ENCODE results near the gene MIF. TPM values are rescaled to one million over a fixed set of nuclear protein-coding genes. Genes with fewer than 3 reads are reported as not detected.

Gene MIF
- total and polyA plus RNA-seq, 2 donors = 363 to 400 TPM

GRCh38 chr22:23888615-23889401 lies 5.4 kb upstream of the MIF start:
- Histone ChIP-seq H3K4me3 (ENCODE audit: low read length in 2 of 2) (no peak overlapping the region), H3K9me3 (ENCODE audit: control insufficient read depth in 2 of 2, insufficient read depth in 1 of 2, low read length in 1 of 2) (no peaks in the 10 kb centered on the region), H3K4me1 (ENCODE audit: control insufficient read depth in 2 of 2, insufficient read depth in 2 of 2, low read length in 2 of 2) (peaks cover 6 to 8% of the 10 kb centered on the region in 2 donors), H3K27me3 (ENCODE audit: control insufficient read depth in 2 of 2, insufficient read depth in 1 of 2, low read length in 1 of 2) (no peaks in the 10 kb centered on the region), H3K27ac (ENCODE audit: low read depth in 1 of 2, low read length in 1 of 2) (no peak overlapping the region), H3K36me3 (ENCODE audit: control insufficient read depth in 2 of 2, insufficient read depth in 2 of 2, low read length in 1 of 2) (no peaks in the 10 kb centered on the region)
- DNase-seq (ENCODE audit: low read depth in 6 of 9, low spot score in 9 of 9) = no peak
- WGBS = 97% methylated on average over 11 of the region's 11 CpGs

DNA sequence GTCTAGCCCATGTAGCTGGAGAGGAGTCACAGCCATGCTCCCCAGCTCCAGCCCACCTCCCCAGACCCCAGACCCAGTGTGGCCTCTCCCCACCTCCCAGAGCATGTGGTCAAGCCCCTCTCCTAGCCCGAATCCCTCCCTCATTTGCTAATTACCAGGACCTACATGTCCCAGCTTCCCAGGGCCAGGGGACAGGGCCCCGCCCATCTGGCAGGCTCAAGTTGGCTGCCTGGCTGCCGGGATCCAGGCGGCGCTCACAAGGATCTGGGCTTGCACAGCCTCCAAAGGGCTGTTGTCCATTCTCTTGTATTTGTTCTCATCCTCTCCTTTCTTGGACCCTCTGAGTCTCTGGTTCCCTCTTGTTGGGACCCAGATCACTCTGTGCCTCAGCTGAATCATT lies 4.6 kb upstream of the MIF start:
- 96% methylated on average over 5 of the region's 5 CpGs for WGBS
- Histone ChIP-seq H3K4me3 (ENCODE audit: low read length in 2 of 2) (no peak overlapping the region), H3K27ac (ENCODE audit: low read depth in 1 of 2, low read length in 1 of 2) (no peak overlapping the region), H3K9me3 (ENCODE audit: control insufficient read depth in 2 of 2, insufficient read depth in 1 of 2, low read length in 1 of 2) (no peaks in the 10 kb centered on the region), H3K4me1 (ENCODE audit: control insufficient read depth in 2 of 2, insufficient read depth in 2 of 2, low read length in 2 of 2) (peaks cover 6 to 9% of the 10 kb centered on the region in 2 donors), H3K36me3 (ENCODE audit: control insufficient read depth in 2 of 2, insufficient read depth in 2 of 2, low read length in 1 of 2) (no peaks in the 10 kb centered on the region), H3K27me3 (ENCODE audit: control insufficient read depth in 2 of 2, insufficient read depth in 1 of 2, low read length in 1 of 2) (no peaks in the 10 kb centered on the region)
- no peak for DNase-seq (ENCODE audit: low read depth in 6 of 9, low spot score in 9 of 9)

DNA sequence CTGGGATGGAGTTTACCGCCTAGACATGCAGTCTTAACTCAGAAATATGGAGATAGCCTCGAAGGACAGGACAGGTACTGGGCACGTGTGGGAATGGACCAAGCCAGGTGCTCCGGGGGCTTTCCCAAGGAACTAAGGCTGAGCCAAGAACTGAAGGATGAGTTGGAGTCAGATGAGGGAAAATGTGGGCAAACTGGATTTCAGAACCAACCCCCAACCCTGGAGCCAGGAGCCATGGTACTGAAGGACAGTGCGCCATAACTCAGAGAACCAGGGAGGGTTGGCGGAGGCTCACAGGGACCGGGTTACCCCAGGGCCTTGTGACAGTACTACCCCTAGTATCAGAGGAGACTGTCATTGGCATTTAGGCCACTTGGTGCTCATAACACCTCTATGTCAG lies 2.5 kb upstream of the MIF start:
- WGBS = 91% methylated on average over 7 of the region's 7 CpGs
- H3K9me3 ChIP-seq (ENCODE audit: control insufficient read depth in 2 of 2, insufficient read depth in 1 of 2, low read length in 1 of 2) = no peaks in the 10 kb centered on the region

GRCh38 chr22:23892130-23892529 lies 2.1 kb upstream of the MIF start:
- WGBS = 95% methylated on average over 2 of the region's 2 CpGs
- no peak overlapping the region for H3K4me3 ChIP-seq (ENCODE audit: low read length in 2 of 2)
- H3K27me3 ChIP-seq (ENCODE audit: control insufficient read depth in 2 of 2, insufficient read depth in 1 of 2, low read length in 1 of 2) = no peaks in the 10 kb centered on the region
- DNase-seq (ENCODE audit: low read depth in 6 of 9, low spot score in 9 of 9) = no peak
- no peaks in the 10 kb centered on the region for H3K9me3 ChIP-seq (ENCODE audit: control insufficient read depth in 2 of 2, insufficient read depth in 1 of 2, low read length in 1 of 2)
- peaks cover 16 to 17% of the 10 kb centered on the region in 2 donors for H3K36me3 ChIP-seq (ENCODE audit: control insufficient read depth in 2 of 2, insufficient read depth in 2 of 2, low read length in 1 of 2)
- H3K27ac ChIP-seq (ENCODE audit: low read depth in 1 of 2, low read length in 1 of 2) = no peak overlapping the region
- peaks cover 10 to 21% of the 10 kb centered on the region in 2 donors for H3K4me1 ChIP-seq (ENCODE audit: control insufficient read depth in 2 of 2, insufficient read depth in 2 of 2, low read length in 2 of 2)

More for the DNA sequence above, 2.5 kb upstream of the MIF start:
- Histone ChIP-seq H3K36me3 (ENCODE audit: control insufficient read depth in 2 of 2, insufficient read depth in 2 of 2, low read length in 1 of 2) (peaks cover 12 to 13% of the 10 kb centered on the region in 2 donors), H3K27ac (ENCODE audit: low read depth in 1 of 2, low read length in 1 of 2) (no peak overlapping the region), H3K27me3 (ENCODE audit: control insufficient read depth in 2 of 2, insufficient read depth in 1 of 2, low read length in 1 of 2) (no peaks in the 10 kb centered on the region), H3K4me1 (ENCODE audit: control insufficient read depth in 2 of 2, insufficient read depth in 2 of 2, low read length in 2 of 2) (peaks cover 10 to 21% of the 10 kb centered on the region in 2 donors), H3K4me3 (ENCODE audit: low read length in 2 of 2) (no peak overlapping the region)
- DNase-seq (ENCODE audit: low read depth in 6 of 9, low spot score in 9 of 9) = no peak

- 98% methylated on average over 4 of the region's 4 CpGs for WGBS
- no peaks in the 10 kb centered on the region for H3K27me3 ChIP-seq (ENCODE audit: control insufficient read depth in 2 of 2, insufficient read depth in 1 of 2, low read length in 1 of 2)
- no peaks in the 10 kb centered on the region for H3K9me3 ChIP-seq (ENCODE audit: control insufficient read depth in 2 of 2, insufficient read depth in 1 of 2, low read length in 1 of 2)
- no peak for DNase-seq (ENCODE audit: low read depth in 6 of 9, low spot score in 9 of 9)
- no peak overlapping the region for H3K4me3 ChIP-seq (ENCODE audit: low read length in 2 of 2)
- peaks cover 10 to 21% of the 10 kb centered on the region in 2 donors for H3K4me1 ChIP-seq (ENCODE audit: control insufficient read depth in 2 of 2, insufficient read depth in 2 of 2, low read length in 2 of 2)
- H3K27ac ChIP-seq (ENCODE audit: low read depth in 1 of 2, low read length in 1 of 2) = no peak overlapping the region
- H3K36me3 ChIP-seq (ENCODE audit: control insufficient read depth in 2 of 2, insufficient read depth in 2 of 2, low read length in 1 of 2) = peaks cover 18 to 23% of the 10 kb centered on the region in 2 donors
Measured at GRCh38 chr22:23892706-23893105, 1.5 kb upstream of the MIF start.

- Histone ChIP-seq H3K4me3 (ENCODE audit: low read length in 2 of 2) (peak overlapping the region; percentile 71 to 82), H3K4me1 (ENCODE audit: control insufficient read depth in 2 of 2, insufficient read depth in 2 of 2, low read length in 2 of 2) (peaks cover 10 to 21% of the 10 kb centered on the region in 2 donors), H3K9me3 (ENCODE audit: control insufficient read depth in 2 of 2, insufficient read depth in 1 of 2, low read length in 1 of 2) (no peaks in the 10 kb centered on the region), H3K27me3 (ENCODE audit: control insufficient read depth in 2 of 2, insufficient read depth in 1 of 2, low read length in 1 of 2) (no peaks in the 10 kb centered on the region), H3K36me3 (ENCODE audit: control insufficient read depth in 2 of 2, insufficient read depth in 2 of 2, low read length in 1 of 2) (peaks cover 21 to 26% of the 10 kb centered on the region in 2 donors), H3K27ac (ENCODE audit: low read depth in 1 of 2, low read length in 1 of 2) (peak overlapping the region; percentile 97 to 98)
- WGBS = 35% methylated on average over 11 of the region's 11 CpGs
- peak in 1 of 9 donors; percentile 11 for DNase-seq (ENCODE audit: low read depth in 6 of 9, low spot score in 9 of 9)
Measured at GRCh38 chr22:23893121-23893944, 850 bp upstream of the MIF start.

- under 1% methylated on average over 79 of the region's 79 CpGs for WGBS
- H3K4me1 ChIP-seq (ENCODE audit: control insufficient read depth in 2 of 2, insufficient read depth in 2 of 2, low read length in 2 of 2) = peaks cover 10 to 21% of the 10 kb centered on the region in 2 donors
Measured at GRCh38 chr22:23894710-23895598, 771 bp downstream of the MIF start.

DNA sequence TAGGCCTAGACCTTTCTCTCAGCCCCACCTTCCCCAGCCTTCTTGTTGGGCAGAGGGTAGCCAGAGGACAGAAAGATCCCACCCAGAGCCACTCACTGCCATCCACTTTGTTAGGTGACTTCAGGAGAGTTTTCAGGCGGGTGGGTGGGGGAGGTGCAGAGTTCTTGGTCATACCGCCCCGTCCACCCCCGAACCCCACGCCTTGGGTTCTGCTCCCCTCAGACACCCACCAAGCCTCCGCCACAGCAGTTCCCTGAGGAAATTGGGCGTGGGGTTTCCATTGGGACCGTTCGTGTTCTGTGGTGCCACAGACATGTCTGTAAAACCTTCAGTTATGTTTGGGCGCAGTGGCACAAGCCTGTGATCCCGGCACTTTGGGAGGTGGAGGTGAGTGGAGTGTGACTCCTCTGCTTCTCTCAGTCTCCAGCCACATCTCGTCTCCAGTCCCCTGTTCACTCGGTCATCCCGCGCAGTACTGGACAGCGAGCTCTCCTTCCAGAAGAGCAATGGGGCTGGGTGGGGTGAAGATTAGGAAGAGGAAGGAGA lies 1.5 kb downstream of the MIF start:
- 95% methylated on average over 16 of the region's 16 CpGs for WGBS
- Histone ChIP-seq H3K36me3 (ENCODE audit: control insufficient read depth in 2 of 2, insufficient read depth in 2 of 2, low read length in 1 of 2) (peaks cover 21 to 29% of the 10 kb centered on the region in 2 donors), H3K4me1 (ENCODE audit: control insufficient read depth in 2 of 2, insufficient read depth in 2 of 2, low read length in 2 of 2) (peaks cover 10 to 21% of the 10 kb centered on the region in 2 donors), H3K4me3 (ENCODE audit: low read length in 2 of 2) (peak overlapping the region; percentile 71 to 82), H3K27ac (ENCODE audit: low read depth in 1 of 2, low read length in 1 of 2) (peak overlapping the region in 1 of 2 donors; percentile 1), H3K9me3 (ENCODE audit: control insufficient read depth in 2 of 2, insufficient read depth in 1 of 2, low read length in 1 of 2) (no peaks in the 10 kb centered on the region), H3K27me3 (ENCODE audit: control insufficient read depth in 2 of 2, insufficient read depth in 1 of 2, low read length in 1 of 2) (no peaks in the 10 kb centered on the region)
- no peak for DNase-seq (ENCODE audit: low read depth in 6 of 9, low spot score in 9 of 9)

More at GRCh38 chr22:23894710-23895598, 771 bp downstream of the MIF start:
- peak in 6 of 9 donors; percentile 38 to 74 (median 48) for DNase-seq (ENCODE audit: low read depth in 6 of 9, low spot score in 9 of 9)
- H3K9me3 ChIP-seq (ENCODE audit: control insufficient read depth in 2 of 2, insufficient read depth in 1 of 2, low read length in 1 of 2) = no peaks in the 10 kb centered on the region
- H3K27me3 ChIP-seq (ENCODE audit: control insufficient read depth in 2 of 2, insufficient read depth in 1 of 2, low read length in 1 of 2) = no peaks in the 10 kb centered on the region
- peaks cover 21 to 29% of the 10 kb centered on the region in 2 donors for H3K36me3 ChIP-seq (ENCODE audit: control insufficient read depth in 2 of 2, insufficient read depth in 2 of 2, low read length in 1 of 2)
- H3K27ac ChIP-seq (ENCODE audit: low read depth in 1 of 2, low read length in 1 of 2) = peak overlapping the region; percentile 97 to 98
- H3K4me3 ChIP-seq (ENCODE audit: low read length in 2 of 2) = peak overlapping the region; percentile 71 to 82

Measured in thymus (tissue), 11 donors.